ENCODE results near the gene ACTR10. TPM values are rescaled to one million over a fixed set of nuclear protein-coding genes. Genes with fewer than 3 reads are reported as not detected.

ACTR10 gene
- total RNA-seq: 100 to 1,000 TPM in 1 of 4 donors, 10 to 100 TPM in 3; 45.1 to 149 (median 87.9) TPM

DNA sequence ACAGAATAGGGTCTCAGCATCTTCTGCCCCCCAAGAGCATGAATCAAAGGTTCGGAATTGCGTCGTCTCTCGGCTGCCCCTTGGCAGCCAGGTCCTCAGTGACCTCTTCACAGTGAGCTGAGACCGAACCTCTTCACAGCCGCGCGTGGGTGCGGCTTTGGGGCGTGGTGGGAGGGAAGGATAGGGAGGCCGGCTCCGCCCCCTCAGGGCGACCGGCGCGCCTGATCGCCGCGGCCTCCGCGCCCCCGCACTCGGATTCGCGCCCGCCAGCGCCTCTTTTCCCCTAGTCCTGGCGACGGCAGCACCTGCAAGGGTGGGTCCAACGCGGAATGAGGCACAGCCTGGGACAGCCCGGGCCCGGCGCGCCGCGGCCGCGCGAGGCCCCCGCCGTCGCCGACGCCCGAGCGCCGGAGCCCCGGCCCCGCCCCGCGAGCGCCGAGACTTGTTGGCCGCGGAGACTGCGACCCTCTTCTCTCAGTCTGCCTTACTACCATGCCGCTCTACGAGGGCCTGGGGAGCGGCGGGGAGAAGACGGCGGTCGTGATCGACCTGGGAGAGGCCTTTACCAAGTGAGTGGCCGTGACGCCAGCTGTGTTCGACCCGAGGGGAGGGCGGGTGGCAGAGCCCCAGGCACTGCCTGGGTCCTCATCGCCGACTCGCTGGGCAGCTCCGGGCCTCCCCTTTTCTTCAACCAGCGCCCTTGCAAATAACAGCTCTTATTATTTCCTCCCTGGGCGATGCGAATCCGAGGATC, at the start of gene ACTR10:
ACTR10 (plus strand) TSS at position 424 of the 754 bp plus-strand sequence; CDS start at position 493, 69 bp downstream.
- H3K27me3 ChIP-seq: no peaks in the 10 kb centered on the region
- no peaks in the 10 kb centered on the region for H3K9me3 ChIP-seq
- peaks cover 0 to 21% of the 10 kb centered on the region in 2 donors for H3K36me3 ChIP-seq
- peak; percentile 96 for ATAC-seq
- peaks cover 0 to 33% (median 11%) of the 10 kb centered on the region in 3 donors for H3K4me1 ChIP-seq
- WGBS, 2 donors (ENCODE audit: low coverage in 1 of 2): 0% methylated on average over 2 to 5 of the region's 78 CpGs
- peak within 1 kb of the TSS; percentile 89 to 92 for H3K4me3 ChIP-seq
- no peak for TF ChIP-seq EP300 (IDR thresholded peaks at IDR 0.05)
- peak in 1 of 4 experiments; percentile 20 for TF ChIP-seq CTCF (IDR thresholded peaks at IDR 0.05)
- peak; percentile 43 to 62 for TF ChIP-seq POLR2A (IDR thresholded peaks at IDR 0.05)
- TF ChIP-seq POLR2AphosphoS5 (IDR thresholded peaks at IDR 0.05): peak; percentile 79
- peak within 1 kb of the TSS; percentile 85 to 97 (median 92) for H3K27ac ChIP-seq

- Histone ChIP-seq H3K27ac (no peak overlapping the region), H3K4me1 (peaks cover 0 to 15% (median 0%) of the 10 kb centered on the region in 3 donors), H3K9me3 (no peaks in the 10 kb centered on the region), H3K4me3 (no peak overlapping the region), H3K36me3 (no peaks in the 10 kb centered on the region), H3K27me3 (no peaks in the 10 kb centered on the region)
- WGBS, 2 donors (ENCODE audit: low coverage in 1 of 2): 70 to 88% methylated on average over 6 of the region's 6 CpGs
- ATAC-seq: no peak
- no peak for TF ChIP-seq POLR2A (IDR thresholded peaks at IDR 0.05)
- no peak for TF ChIP-seq EP300 (IDR thresholded peaks at IDR 0.05)
- no peak for TF ChIP-seq CTCF (IDR thresholded peaks at IDR 0.05)
- no peak for TF ChIP-seq POLR2AphosphoS5 (IDR thresholded peaks at IDR 0.05)
These were observed 49.6 kb upstream of the ACTR10 start for GRCh38 chr14:58150243-58150805.

- Histone ChIP-seq H3K27ac (peak overlapping the region in 3 of 4 donors; percentile 81 to 85 (median 84)), H3K4me3 (peak overlapping the region; percentile 63 to 83), H3K9me3 (no peaks in the 10 kb centered on the region), H3K36me3 (no peaks in the 10 kb centered on the region), H3K4me1 (peaks cover 0 to 15% (median 0%) of the 10 kb centered on the region in 3 donors), H3K27me3 (no peaks in the 10 kb centered on the region)
- peak; percentile 53 for ATAC-seq
- TF ChIP-seq POLR2A (IDR thresholded peaks at IDR 0.05) (no peak), CTCF (IDR thresholded peaks at IDR 0.05) (no peak), EP300 (IDR thresholded peaks at IDR 0.05) (no peak), POLR2AphosphoS5 (IDR thresholded peaks at IDR 0.05) (no peak)
- 0 to 12% methylated on average over 3 to 6 of the region's 56 CpGs for WGBS, 2 donors (ENCODE audit: low coverage in 1 of 2)
These were observed 48.6 kb upstream of the ACTR10 start for GRCh38 chr14:58151133-58152013.

DNA sequence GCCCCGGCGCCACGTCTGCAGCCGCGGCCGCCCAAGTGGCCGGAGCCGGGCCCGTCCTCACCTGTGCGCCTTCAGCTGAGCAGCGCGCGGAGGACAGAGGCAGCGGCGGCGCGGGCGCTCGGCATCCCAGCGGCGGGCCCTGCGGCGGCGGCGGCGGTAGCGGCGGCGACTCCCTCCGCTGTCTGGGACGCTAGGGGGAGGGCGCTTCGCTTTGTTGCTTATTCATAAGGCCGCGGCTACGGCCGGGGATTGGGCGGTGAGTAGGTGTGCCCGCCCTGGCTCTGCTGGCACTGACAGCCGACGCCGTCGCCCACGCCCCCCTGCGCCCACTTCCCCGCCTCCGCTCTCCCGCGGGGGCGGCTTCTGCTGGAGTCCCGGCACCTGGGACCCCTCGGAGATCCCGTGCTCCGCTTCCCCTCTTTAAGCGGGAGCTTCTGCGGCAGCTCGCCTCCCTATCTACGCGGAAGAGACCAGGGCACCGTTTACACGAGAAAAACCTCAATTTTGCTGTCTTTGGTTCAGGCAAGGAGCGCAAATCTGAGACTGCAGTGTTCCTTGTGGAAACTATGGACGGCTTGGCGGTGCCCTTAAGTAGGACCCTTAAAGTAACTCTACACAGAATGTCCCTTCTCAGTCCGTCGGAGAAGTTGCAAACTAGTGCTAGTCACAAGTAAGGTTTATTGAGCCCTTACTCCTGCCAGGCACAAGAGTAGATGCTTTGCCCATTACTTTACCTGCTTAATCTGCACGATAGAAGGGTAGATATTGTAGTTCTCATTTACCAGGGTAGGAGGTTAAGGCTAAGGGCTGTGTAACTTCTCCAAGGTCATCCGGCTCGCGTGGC, 47.7 kb upstream of the ACTR10 start, which contains the start of gene ARMH4:
ARMH4 (minus strand) TSS at position 200 of the 844 bp plus-strand sequence. CDS start 12,855 bp downstream, outside the sequence.
- Histone ChIP-seq H3K4me3 (peak within 1 kb of the TSS; percentile 63 to 83), H3K27me3 (no peaks in the 10 kb centered on the region), H3K4me1 (peaks cover 0 to 15% (median 0%) of the 10 kb centered on the region in 3 donors), H3K36me3 (no peaks in the 10 kb centered on the region), H3K9me3 (no peaks in the 10 kb centered on the region), H3K27ac (peak within 1 kb of the TSS in 3 of 4 donors; percentile 81 to 85 (median 84))
- 0 to 1% methylated on average over 1 to 22 of the region's 70 CpGs for WGBS, 2 donors (ENCODE audit: low coverage in 1 of 2)
- peak; percentile 96 for ATAC-seq
- TF ChIP-seq POLR2AphosphoS5 (IDR thresholded peaks at IDR 0.05) (peak; percentile 33), POLR2A (IDR thresholded peaks at IDR 0.05) (peak in 1 of 2 donors; percentile 67), EP300 (IDR thresholded peaks at IDR 0.05) (no peak), CTCF (IDR thresholded peaks at IDR 0.05) (peak in 3 of 4 experiments; percentile 30 to 40 (median 32))

All from gastroesophageal sphincter (tissue), 4 donors.